Measurements from ENCODE around the gene IL1A.

The IL1A gene

GRCh38 chr2:112772322-112772721 is 12.0 kb downstream of the IL1A start:
- Histone ChIP-seq H3K27ac (ENCODE audit: low read depth, low read length) (no peak overlapping the region), H3K27me3 (ENCODE audit: insufficient read depth, low read length) (no peaks in the 10 kb centered on the region), H3K9me3 (ENCODE audit: insufficient read depth, low read depth, low read length) (no peaks in the 10 kb centered on the region), H3K4me1 (ENCODE audit: insufficient read depth, low read length) (no peaks in the 10 kb centered on the region), H3K36me3 (ENCODE audit: insufficient read depth, low read length) (no peaks in the 10 kb centered on the region), H3K9ac (ENCODE audit: low read depth, low read length) (no peak overlapping the region), H3K4me3 (ENCODE audit: low read length) (no peak overlapping the region)
- WGBS: 86% methylated on average over 3 of the region's 4 CpGs

- Histone ChIP-seq H3K4me1 (ENCODE audit: insufficient read depth, low read length) (peaks cover under 1% of the 10 kb centered on the region; the same call in 1 of the 2 replicates), H3K4me3 (ENCODE audit: low read length) (no peak overlapping the region)
Observed at GRCh38 chr2:112768432-112768831, 15.9 kb downstream of the IL1A start.

GRCh38 chr2:112767693-112768330 is 16.5 kb downstream of the IL1A start:
- 86% methylated on average over 6 of the region's 6 CpGs for WGBS
- H3K27ac ChIP-seq (ENCODE audit: low read depth, low read length): no peak overlapping the region

More at GRCh38 chr2:112768432-112768831, 15.9 kb downstream of the IL1A start:
- no peaks in the 10 kb centered on the region for H3K36me3 ChIP-seq (ENCODE audit: insufficient read depth, low read length)
- no peak overlapping the region for H3K9ac ChIP-seq (ENCODE audit: low read depth, low read length)
- H3K27ac ChIP-seq (ENCODE audit: low read depth, low read length): no peak overlapping the region
- WGBS: 90% methylated on average over 1 of the region's 1 CpG
- no peaks in the 10 kb centered on the region for H3K9me3 ChIP-seq (ENCODE audit: insufficient read depth, low read depth, low read length)
- no peaks in the 10 kb centered on the region for H3K27me3 ChIP-seq (ENCODE audit: insufficient read depth, low read length)

GRCh38 chr2:112765251-112765650 is 19.0 kb downstream of the IL1A start:
- no peaks in the 10 kb centered on the region for H3K9me3 ChIP-seq (ENCODE audit: insufficient read depth, low read depth, low read length)
- peaks cover 21% of the 10 kb centered on the region for H3K36me3 ChIP-seq (ENCODE audit: insufficient read depth, low read length)
- WGBS: 68% methylated on average over 3 of the region's 4 CpGs
- H3K4me1 ChIP-seq (ENCODE audit: insufficient read depth, low read length): peaks cover 6% of the 10 kb centered on the region
- H3K27me3 ChIP-seq (ENCODE audit: insufficient read depth, low read length): no peaks in the 10 kb centered on the region
- no peak overlapping the region for H3K9ac ChIP-seq (ENCODE audit: low read depth, low read length)
- H3K27ac ChIP-seq (ENCODE audit: low read depth, low read length): no peak overlapping the region
- H3K4me3 ChIP-seq (ENCODE audit: low read length): peak overlapping the region; percentile 91

More at GRCh38 chr2:112767693-112768330, 16.5 kb downstream of the IL1A start:
- H3K4me1 ChIP-seq (ENCODE audit: insufficient read depth, low read length): peaks cover 6% of the 10 kb centered on the region
- no peaks in the 10 kb centered on the region for H3K9me3 ChIP-seq (ENCODE audit: insufficient read depth, low read depth, low read length)
- H3K9ac ChIP-seq (ENCODE audit: low read depth, low read length): no peak overlapping the region
- no peaks in the 10 kb centered on the region for H3K27me3 ChIP-seq (ENCODE audit: insufficient read depth, low read length)
- no peaks in the 10 kb centered on the region for H3K36me3 ChIP-seq (ENCODE audit: insufficient read depth, low read length)
- H3K4me3 ChIP-seq (ENCODE audit: low read length): no peak overlapping the region

GRCh38 chr2:112764071-112765044 is 19.9 kb downstream of the IL1A start, which contains the start of gene CKAP2L:
Gene CKAP2L, minus strand, starts transcription at chr2:112764609. Its CDS starts 11 bp downstream, at chr2:112764598.
- H3K27me3 ChIP-seq (ENCODE audit: insufficient read depth, low read length): no peaks in the 10 kb centered on the region
- under 1% methylated on average over 79 of the region's 79 CpGs for WGBS

GRCh38 chr2:112762276-112762675 is 22.0 kb downstream of the IL1A start:
- Histone ChIP-seq H3K9me3 (ENCODE audit: insufficient read depth, low read depth, low read length) (no peaks in the 10 kb centered on the region), H3K27ac (ENCODE audit: low read depth, low read length) (no peak overlapping the region), H3K9ac (ENCODE audit: low read depth, low read length) (no peak overlapping the region), H3K4me1 (ENCODE audit: insufficient read depth, low read length) (peaks cover 6% of the 10 kb centered on the region), H3K36me3 (ENCODE audit: insufficient read depth, low read length) (peaks cover 49% of the 10 kb centered on the region), H3K4me3 (ENCODE audit: low read length) (no peak overlapping the region), H3K27me3 (ENCODE audit: insufficient read depth, low read length) (no peaks in the 10 kb centered on the region)
- WGBS: 95% methylated on average over 4 of the region's 4 CpGs

More at GRCh38 chr2:112764071-112765044, 19.9 kb downstream of the IL1A start, which contains the start of gene CKAP2L:
- peak within 1 kb of the TSS; percentile 66 for H3K9ac ChIP-seq (ENCODE audit: low read depth, low read length)
- H3K36me3 ChIP-seq (ENCODE audit: insufficient read depth, low read length): peaks cover 30% of the 10 kb centered on the region
- H3K4me1 ChIP-seq (ENCODE audit: insufficient read depth, low read length): peaks cover 6% of the 10 kb centered on the region
- H3K4me3 ChIP-seq (ENCODE audit: low read length): peak within 1 kb of the TSS; percentile 91
- no peaks in the 10 kb centered on the region for H3K9me3 ChIP-seq (ENCODE audit: insufficient read depth, low read depth, low read length)
- peak within 1 kb of the TSS; percentile 59; the same call in 1 of the 2 replicates for H3K27ac ChIP-seq (ENCODE audit: low read depth, low read length)

- H3K36me3 ChIP-seq (ENCODE audit: insufficient read depth, low read length): peaks cover 69% of the 10 kb centered on the region
- WGBS: 100% methylated on average over 1 of the region's 1 CpG
- no peak overlapping the region for H3K27ac ChIP-seq (ENCODE audit: low read depth, low read length)
- no peak overlapping the region for H3K9ac ChIP-seq (ENCODE audit: low read depth, low read length)
- no peaks in the 10 kb centered on the region for H3K9me3 ChIP-seq (ENCODE audit: insufficient read depth, low read depth, low read length)
- no peak overlapping the region for H3K4me3 ChIP-seq (ENCODE audit: low read length)
- H3K4me1 ChIP-seq (ENCODE audit: insufficient read depth, low read length): peaks cover 6% of the 10 kb centered on the region
- H3K27me3 ChIP-seq (ENCODE audit: insufficient read depth, low read length): no peaks in the 10 kb centered on the region
Observed at GRCh38 chr2:112760149-112760548, 24.1 kb downstream of the IL1A start.

- Histone ChIP-seq H3K9me3 (ENCODE audit: insufficient read depth, low read depth, low read length) (no peaks in the 10 kb centered on the region), H3K9ac (ENCODE audit: low read depth, low read length) (no peak overlapping the region), H3K4me3 (ENCODE audit: low read length) (no peak overlapping the region), H3K27me3 (ENCODE audit: insufficient read depth, low read length) (no peaks in the 10 kb centered on the region), H3K27ac (ENCODE audit: low read depth, low read length) (no peak overlapping the region), H3K4me1 (ENCODE audit: insufficient read depth, low read length) (peaks cover 6% of the 10 kb centered on the region), H3K36me3 (ENCODE audit: insufficient read depth, low read length) (peaks cover 83% of the 10 kb centered on the region)
- WGBS: 90% methylated on average over 2 of the region's 2 CpGs
Observed at GRCh38 chr2:112758711-112759110, 25.6 kb downstream of the IL1A start.

GRCh38 chr2:112757265-112757664 is 27.0 kb downstream of the IL1A start:
- H3K27ac ChIP-seq (ENCODE audit: low read depth, low read length): no peak overlapping the region
- WGBS: 92% methylated on average over 3 of the region's 3 CpGs
- no peak overlapping the region for H3K9ac ChIP-seq (ENCODE audit: low read depth, low read length)
- no peak overlapping the region for H3K4me3 ChIP-seq (ENCODE audit: low read length)
- H3K9me3 ChIP-seq (ENCODE audit: insufficient read depth, low read depth, low read length): no peaks in the 10 kb centered on the region
- no peaks in the 10 kb centered on the region for H3K4me1 ChIP-seq (ENCODE audit: insufficient read depth, low read length)
- peaks cover 92% of the 10 kb centered on the region for H3K36me3 ChIP-seq (ENCODE audit: insufficient read depth, low read length)
- H3K27me3 ChIP-seq (ENCODE audit: insufficient read depth, low read length): no peaks in the 10 kb centered on the region

- no peaks in the 10 kb centered on the region for H3K27me3 ChIP-seq (ENCODE audit: insufficient read depth, low read length)
- H3K4me3 ChIP-seq (ENCODE audit: low read length): no peak overlapping the region
- H3K27ac ChIP-seq (ENCODE audit: low read depth, low read length): no peak overlapping the region
- 89% methylated on average over 2 of the region's 3 CpGs for WGBS
- no peak overlapping the region for H3K9ac ChIP-seq (ENCODE audit: low read depth, low read length)
- peaks cover 93% of the 10 kb centered on the region for H3K36me3 ChIP-seq (ENCODE audit: insufficient read depth, low read length)
- no peaks in the 10 kb centered on the region for H3K4me1 ChIP-seq (ENCODE audit: insufficient read depth, low read length)
- no peaks in the 10 kb centered on the region for H3K9me3 ChIP-seq (ENCODE audit: insufficient read depth, low read depth, low read length)
Observed at GRCh38 chr2:112756207-112756606, 28.1 kb downstream of the IL1A start.

- Histone ChIP-seq H3K27me3 (ENCODE audit: insufficient read depth, low read length) (no peaks in the 10 kb centered on the region), H3K36me3 (ENCODE audit: insufficient read depth, low read length) (peaks cover 94% of the 10 kb centered on the region)
- 96% methylated on average over 3 of the region's 4 CpGs for WGBS
Observed at GRCh38 chr2:112755444-112755843, 28.8 kb downstream of the IL1A start.

More at GRCh38 chr2:112755444-112755843, 28.8 kb downstream of the IL1A start:
- Histone ChIP-seq H3K4me1 (ENCODE audit: insufficient read depth, low read length) (no peaks in the 10 kb centered on the region), H3K9ac (ENCODE audit: low read depth, low read length) (no peak overlapping the region), H3K27ac (ENCODE audit: low read depth, low read length) (no peak overlapping the region), H3K4me3 (ENCODE audit: low read length) (no peak overlapping the region), H3K9me3 (ENCODE audit: insufficient read depth, low read depth, low read length) (no peaks in the 10 kb centered on the region)

Data from HUES64 (cell line).